Measurements from ENCODE around the gene RAB11FIP4.

Gene RAB11FIP4

DNA sequence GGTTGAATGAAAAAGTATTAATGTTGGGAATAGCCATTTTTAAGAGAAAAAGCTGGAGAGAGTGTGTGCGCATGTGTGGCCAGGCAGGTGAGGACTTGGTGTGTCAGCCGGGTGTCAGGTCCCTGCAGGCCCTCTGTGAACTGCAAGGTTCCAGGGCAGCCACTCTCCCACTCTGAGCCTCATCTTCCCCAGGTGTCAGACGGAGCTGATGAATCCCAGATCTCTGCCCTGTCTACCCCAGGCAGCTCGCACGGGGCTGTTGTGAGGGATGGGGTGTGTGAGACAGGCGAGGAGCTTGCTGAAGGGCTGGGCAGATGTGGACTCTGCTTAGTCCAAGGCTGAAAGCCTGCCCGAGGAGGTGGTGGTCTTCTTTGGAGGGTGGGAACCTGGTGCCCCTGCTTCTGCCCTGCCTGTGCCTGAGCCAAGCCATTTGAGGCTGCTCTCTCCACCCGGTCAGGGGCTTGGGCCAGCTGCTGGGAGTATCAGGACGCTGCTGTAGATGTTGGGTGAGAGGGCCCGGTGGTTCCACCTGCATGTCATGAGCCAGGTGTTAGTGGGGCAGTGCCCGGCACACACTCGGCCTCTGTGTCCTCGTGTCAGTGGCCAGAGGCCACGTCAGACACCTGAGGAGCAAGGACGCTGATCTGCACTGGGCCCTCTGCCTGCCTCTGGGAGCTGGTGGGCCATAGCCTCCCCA is 122.4 kb downstream of the RAB11FIP4 start:
- TF ChIP-seq, protein P1, sequence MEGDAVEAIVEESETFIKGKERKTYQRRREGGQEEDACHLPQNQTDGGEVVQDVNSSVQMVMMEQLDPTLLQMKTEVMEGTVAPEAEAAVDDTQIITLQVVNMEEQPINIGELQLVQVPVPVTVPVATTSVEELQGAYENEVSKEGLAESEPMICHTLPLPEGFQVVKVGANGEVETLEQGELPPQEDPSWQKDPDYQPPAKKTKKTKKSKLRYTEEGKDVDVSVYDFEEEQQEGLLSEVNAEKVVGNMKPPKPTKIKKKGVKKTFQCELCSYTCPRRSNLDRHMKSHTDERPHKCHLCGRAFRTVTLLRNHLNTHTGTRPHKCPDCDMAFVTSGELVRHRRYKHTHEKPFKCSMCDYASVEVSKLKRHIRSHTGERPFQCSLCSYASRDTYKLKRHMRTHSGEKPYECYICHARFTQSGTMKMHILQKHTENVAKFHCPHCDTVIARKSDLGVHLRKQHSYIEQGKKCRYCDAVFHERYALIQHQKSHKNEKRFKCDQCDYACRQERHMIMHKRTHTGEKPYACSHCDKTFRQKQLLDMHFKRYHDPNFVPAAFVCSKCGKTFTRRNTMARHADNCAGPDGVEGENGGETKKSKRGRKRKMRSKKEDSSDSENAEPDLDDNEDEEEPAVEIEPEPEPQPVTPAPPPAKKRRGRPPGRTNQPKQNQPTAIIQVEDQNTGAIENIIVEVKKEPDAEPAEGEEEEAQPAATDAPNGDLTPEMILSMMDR (IDR thresholded peaks at IDR 0.05; ENCODE audit: control extremely low read depth, extremely low read depth, low read depth, missing control alignments) = no peak
- ChIA-PET POLR2A (no interaction called here), CTCF (interaction anchor here (0.8 to 2.3 kb wide), 4 partner anchors 12 to 77 kb away, joined by 3 to 8 read pairs (median 4); no protein-coding TSS in a partner anchor)
- DNase-seq (ENCODE audit: extremely low spot score) = no peak

GRCh38 chr17:31515267-31515666 is 123.8 kb downstream of the RAB11FIP4 start:
- CTCF ChIA-PET = interaction anchor here (0.7 to 1.7 kb wide), 5 partner anchors 9 to 78 kb away, joined by 3 to 4 read pairs (median 4); no protein-coding TSS in a partner anchor

GRCh38 chr17:31517524-31517923 is 126.0 kb downstream of the RAB11FIP4 start:
- ChIA-PET CTCF (interaction anchor here (0.8 to 1.5 kb wide), 9 partner anchors 8 to 325 kb away, joined by 3 to 10 read pairs (median 4); no protein-coding TSS in a partner anchor), POLR2A (no interaction called here)
- no peak for DNase-seq (ENCODE audit: extremely low spot score)
- TF ChIP-seq, protein P1 (IDR thresholded peaks at IDR 0.05; ENCODE audit: control extremely low read depth, extremely low read depth, low read depth, missing control alignments) = peak; percentile 42

More at GRCh38 chr17:31515267-31515666, 123.8 kb downstream of the RAB11FIP4 start:
- DNase-seq (ENCODE audit: extremely low spot score) = no peak
- TF ChIP-seq, protein P1 (IDR thresholded peaks at IDR 0.05; ENCODE audit: control extremely low read depth, extremely low read depth, low read depth, missing control alignments) = no peak
- POLR2A ChIA-PET = no interaction called here

GRCh38 chr17:31518478-31518877 is 127.0 kb downstream of the RAB11FIP4 start:
- POLR2A ChIA-PET = no interaction called here
- CTCF ChIA-PET = interaction anchor here (1.3 kb wide), 1 partner anchor 151 kb away, joined by 3 read pairs; no protein-coding TSS in a partner anchor
- no peak for DNase-seq (ENCODE audit: extremely low spot score)
- TF ChIP-seq, protein P1 (IDR thresholded peaks at IDR 0.05; ENCODE audit: control extremely low read depth, extremely low read depth, low read depth, missing control alignments) = no peak

GRCh38 chr17:31521632-31522283 is 130.3 kb downstream of the RAB11FIP4 start:
- ChIA-PET POLR2A (no interaction called here), CTCF (interaction anchor here (1.1 to 11.7 kb wide), 8 partner anchors 9 to 321 kb away, joined by 3 to 178 read pairs (median 6); no protein-coding TSS in a partner anchor)
- TF ChIP-seq, protein P1 (IDR thresholded peaks at IDR 0.05; ENCODE audit: control extremely low read depth, extremely low read depth, low read depth, missing control alignments) = no peak
- no peak for DNase-seq (ENCODE audit: extremely low spot score)

GRCh38 chr17:31522284-31522931 is 130.9 kb downstream of the RAB11FIP4 start:
- ChIA-PET POLR2A (no interaction called here), CTCF (interaction anchor here (0.9 to 11.7 kb wide), 12 partner anchors 9 to 320 kb away, joined by 3 to 178 read pairs (median 4); no protein-coding TSS in a partner anchor)
- TF ChIP-seq, protein P1 (IDR thresholded peaks at IDR 0.05; ENCODE audit: control extremely low read depth, extremely low read depth, low read depth, missing control alignments) = no peak
- no peak for DNase-seq (ENCODE audit: extremely low spot score)
